Aorta (tissue), 5 donors: ENCODE measurements around the gene PCSK6. TPM values are rescaled to one million over a fixed set of nuclear protein-coding genes. Genes with fewer than 3 reads are reported as not detected.
A peak's percentile ranks its signal among the peaks of the same experiment; 100 is the strongest.

ENCODE experiments used
- ATAC-seq: fragments of 200-7000 bp; cut with Tn5 transposase; one replicate; pipeline ENCODE4 v1.9.1; 2022; ENCODE audit warnings: moderate library complexity; ENCODE audit not compliant: low FRiP score
- DNase-seq, 2 donors: peaks; one replicate each; pipeline ENCODE4 v3.0.0-alpha.2; 2020
- H3K27ac ChIP-seq, 2 donors: one replicate each; pipeline ENCODE4 v1.5.1; 2013; ENCODE audit warnings: low read length in 2 of 2, mild to moderate bottlenecking in 2 of 2, moderate library complexity in 2 of 2, control low read depth in 1 of 2, inconsistent platforms in 1 of 2, low read depth in 1 of 2
- H3K27me3 ChIP-seq, 2 donors: one replicate each; pipeline ENCODE4 v1.6.1; 2013; ENCODE audit warnings: control low read depth in 1 of 2, low read length in 1 of 2, mild to moderate bottlenecking in 1 of 2, moderate library complexity in 1 of 2; ENCODE audit not compliant: insufficient read depth in 2 of 2, control insufficient read depth in 1 of 2
- H3K36me3 ChIP-seq, 2 donors: one replicate each; pipeline ENCODE4 v1.6.1; 2013; ENCODE audit warnings: control low read depth in 1 of 2, low read length in 1 of 2, mild to moderate bottlenecking in 1 of 2; ENCODE audit not compliant: insufficient read depth in 2 of 2, control insufficient read depth in 1 of 2
- H3K4me1 ChIP-seq, 2 donors: one replicate each; pipeline ENCODE4 v1.6.1; 2013; ENCODE audit warnings: low read length in 2 of 2, control low read depth in 1 of 2, mild to moderate bottlenecking in 1 of 2, moderate library complexity in 1 of 2; ENCODE audit not compliant: insufficient read depth in 2 of 2, control insufficient read depth in 1 of 2
- H3K4me3 ChIP-seq, 2 donors: one replicate each; pipeline ENCODE4 v1.5.1; 2013; ENCODE audit warnings: low read length in 2 of 2, control low read depth in 1 of 2, mild to moderate bottlenecking in 1 of 2
- H3K9me3 ChIP-seq: one replicate; pipeline ENCODE4 v1.6.1; 2013; ENCODE audit warnings: mild to moderate bottlenecking, low read length; ENCODE audit not compliant: control insufficient read depth
- WGBS, 2 donors: extraction: QIAGEN DNeasy Blood & Tissue Kit; methylation state at CpG; one replicate each; pipeline ENCODE4 v1.1.7; 2013; 5-methylcytosine and 5-hydroxymethylcytosine counted together
- intact Hi-C, 2 donors: fragments of 100-400 bp; cut with DNase I; formaldehyde crosslinking; loops; one replicate each; pipeline versions ENCODE4 v1.14.2 to v1.15.0; 2022
- polyA plus RNA-seq, 2 donors: library from polyadenylated mRNA; stranded (reverse); fragments of 200-250 nt; gene quantifications; one replicate each; pipeline ENCODE4 v1.2.3, GENCODE V29; 2013
- total RNA-seq, 2 donors: library from RNA; stranded (reverse); fragmentation: NEBNext Ultra II Directional; extraction: Animal tissue kit (Norgen Biotek cat#: 25700); gene quantifications; one replicate each; pipeline ENCODE4 v1.2.1, GENCODE V29; 2021
- donor health status: healthy with polysubstance abuse.
- donor health status: Bipolar disorder and iron deficiency.
- donor health status: DM: no; HTN: no; CAD: no.
- donor health status: DM: no; HTN: no; CAD: no.
- donor health status: DM: yes; HTN: yes; CAD: no.

The PCSK6 gene
- total and polyA plus RNA-seq, 4 donors: 1.6 to 11.2 (median 5.0) TPM; not detected in 1

DNA sequence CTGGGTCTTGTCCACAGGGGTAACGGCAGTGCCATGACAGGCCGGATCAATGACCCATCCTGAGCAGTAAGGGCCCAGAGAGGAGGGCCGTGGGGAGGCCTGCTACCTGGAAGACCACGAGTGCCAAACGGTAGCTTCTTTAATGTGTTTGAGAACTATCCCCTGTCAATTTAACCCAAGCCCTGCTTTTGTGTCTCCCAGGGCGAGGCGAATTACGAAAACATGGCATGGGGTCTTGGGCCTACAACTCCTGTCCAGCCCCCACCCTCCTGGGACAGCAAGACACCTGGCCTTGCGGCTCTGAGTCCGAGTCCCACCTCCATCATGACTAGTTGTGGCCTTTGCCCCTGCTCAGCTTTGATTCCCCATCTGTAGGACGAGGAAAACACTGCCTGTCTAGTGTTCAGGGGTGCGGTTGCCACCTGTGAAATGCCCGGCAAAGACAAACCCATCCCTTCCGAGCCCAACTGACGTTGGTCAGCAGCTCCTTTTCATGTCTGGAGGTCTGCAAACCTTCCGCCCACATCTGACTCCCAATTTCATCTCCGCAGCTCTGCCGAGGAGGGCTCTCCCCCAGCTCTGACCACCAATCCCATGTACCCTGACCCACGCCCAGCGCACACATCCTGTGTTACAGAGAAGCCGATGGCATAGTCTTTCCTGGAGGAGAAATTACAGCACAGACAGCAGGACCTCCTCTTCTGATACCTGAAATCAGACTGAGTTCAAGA is 165.5 kb downstream of the PCSK6 start:
- DNase-seq (no peak), ATAC-seq (no peak)
- Histone ChIP-seq H3K27ac (no peak overlapping the region), H3K4me3 (no peak overlapping the region), H3K27me3 (no peaks in the 10 kb centered on the region), H3K36me3 (no peaks in the 10 kb centered on the region), H3K4me1 (no peaks in the 10 kb centered on the region), H3K9me3 (no peaks in the 10 kb centered on the region)
- WGBS, 2 donors: 89 to 94% methylated on average over 21 of the region's 21 CpGs
- intact Hi-C loops: no loop called here

DNA sequence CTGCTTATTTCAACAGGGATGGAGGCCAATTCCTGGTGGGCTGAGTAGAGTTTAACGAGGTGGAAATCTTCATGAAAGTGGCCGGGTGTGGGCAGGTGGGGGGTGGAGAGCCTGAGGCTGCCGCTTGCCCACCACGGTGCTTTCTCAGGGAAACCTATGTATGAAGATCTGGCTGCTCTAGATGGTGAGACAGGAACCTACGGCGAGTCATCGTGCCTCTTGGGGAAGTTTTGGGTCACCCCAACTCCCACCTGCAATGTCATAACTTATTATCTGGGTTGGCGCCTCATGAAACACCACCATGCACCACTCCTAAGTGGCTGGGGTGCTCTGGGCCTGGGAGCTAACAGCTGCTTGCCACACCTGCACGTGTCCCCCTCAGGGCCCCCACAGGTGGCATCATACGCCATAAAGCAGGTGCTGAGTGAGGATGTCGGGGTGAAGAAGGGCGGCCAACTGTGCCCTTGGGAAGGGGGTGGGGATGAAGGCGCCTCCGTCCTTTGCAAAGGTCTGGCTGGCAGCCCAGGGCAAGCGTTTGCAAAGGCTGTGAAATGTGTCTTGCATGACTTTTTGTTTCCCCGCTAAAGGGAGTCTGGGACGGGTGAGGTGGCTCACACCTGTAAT is 166.5 kb downstream of the PCSK6 start:
- H3K4me3 ChIP-seq: no peak overlapping the region
- H3K4me1 ChIP-seq: no peaks in the 10 kb centered on the region
- no peaks in the 10 kb centered on the region for H3K9me3 ChIP-seq
- 89 to 90% methylated on average over 17 of the region's 17 CpGs for WGBS, 2 donors
- ATAC-seq (no peak), DNase-seq (no peak)
- no peaks in the 10 kb centered on the region for H3K27me3 ChIP-seq
- no peak overlapping the region for H3K27ac ChIP-seq
- H3K36me3 ChIP-seq: no peaks in the 10 kb centered on the region
- intact Hi-C loops: no loop called here

DNA sequence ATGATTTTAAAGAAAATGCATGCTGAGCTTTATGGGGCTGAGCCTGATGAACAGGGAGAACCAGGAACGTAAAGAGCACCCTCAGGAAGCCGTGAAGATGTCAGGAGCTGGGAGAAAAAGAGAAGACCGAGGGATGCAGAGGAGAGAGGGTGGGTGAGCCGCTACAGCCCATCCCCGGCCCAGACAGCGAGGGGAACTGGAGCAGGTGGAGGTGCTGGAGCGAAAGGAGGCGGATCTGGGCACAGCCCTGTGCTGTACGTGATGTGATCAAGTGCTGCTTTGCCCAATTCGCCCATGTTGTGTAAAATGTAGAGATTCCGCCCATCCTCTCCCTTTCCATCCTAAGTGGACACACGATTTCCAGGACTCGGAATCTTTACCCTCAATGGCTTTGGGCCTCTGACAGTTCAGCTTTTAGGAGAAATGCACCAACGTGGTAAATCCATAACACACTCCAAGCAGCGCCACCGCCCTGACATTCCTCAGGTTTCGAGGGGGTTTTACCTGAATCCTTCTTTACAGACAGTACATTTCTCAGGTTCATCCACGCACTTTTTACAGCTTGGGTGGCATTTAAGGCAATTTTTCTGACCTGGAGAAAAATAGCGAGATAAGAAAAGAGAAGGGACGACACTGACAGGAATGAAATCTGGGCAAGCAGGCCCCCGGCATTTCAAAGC is 167.4 kb downstream of the PCSK6 start:
- DNase-seq (no peak), ATAC-seq (no peak)
- Histone ChIP-seq H3K4me3 (no peak overlapping the region), H3K36me3 (no peaks in the 10 kb centered on the region), H3K4me1 (no peaks in the 10 kb centered on the region), H3K27me3 (no peaks in the 10 kb centered on the region), H3K27ac (no peak overlapping the region), H3K9me3 (no peaks in the 10 kb centered on the region)
- intact Hi-C loops: no loop called here
- WGBS, 2 donors: 88 to 89% methylated on average over 21 of the region's 21 CpGs

DNA sequence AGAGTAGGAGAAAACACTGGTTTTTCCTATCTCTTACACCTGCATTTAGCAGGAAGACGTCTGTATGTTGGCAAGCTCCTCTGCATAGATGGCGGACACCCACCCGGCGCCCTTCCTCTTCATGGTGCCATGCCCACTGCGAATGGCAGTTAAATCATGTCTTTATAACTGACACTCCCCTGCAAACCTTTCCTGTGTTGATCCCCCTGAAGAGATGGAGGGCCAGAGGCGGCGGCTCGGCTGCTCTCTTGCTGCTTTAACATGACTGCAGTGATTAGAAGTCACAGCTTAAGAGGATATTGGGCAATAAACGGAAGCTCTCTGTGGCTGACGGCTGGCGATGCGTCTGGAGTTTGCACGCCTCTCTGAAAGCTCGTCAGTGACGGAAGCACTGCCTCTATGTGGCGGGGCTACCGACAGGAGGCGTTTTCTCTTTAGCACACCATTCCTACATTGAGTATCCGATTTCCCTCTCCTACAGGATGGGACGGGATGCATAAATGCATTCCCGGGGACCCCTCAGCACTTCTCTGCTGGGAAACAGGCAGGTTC is 168.9 kb downstream of the PCSK6 start:
- Histone ChIP-seq H3K27ac (no peak overlapping the region), H3K4me3 (no peak overlapping the region), H3K27me3 (no peaks in the 10 kb centered on the region), H3K9me3 (no peaks in the 10 kb centered on the region), H3K36me3 (no peaks in the 10 kb centered on the region), H3K4me1 (no peaks in the 10 kb centered on the region)
- intact Hi-C loops: no loop called here
- 26 to 39% methylated on average over 21 of the region's 21 CpGs for WGBS, 2 donors
- peak; percentile 60 for ATAC-seq
- DNase-seq: peak in 1 of 2 donors; percentile 84

DNA sequence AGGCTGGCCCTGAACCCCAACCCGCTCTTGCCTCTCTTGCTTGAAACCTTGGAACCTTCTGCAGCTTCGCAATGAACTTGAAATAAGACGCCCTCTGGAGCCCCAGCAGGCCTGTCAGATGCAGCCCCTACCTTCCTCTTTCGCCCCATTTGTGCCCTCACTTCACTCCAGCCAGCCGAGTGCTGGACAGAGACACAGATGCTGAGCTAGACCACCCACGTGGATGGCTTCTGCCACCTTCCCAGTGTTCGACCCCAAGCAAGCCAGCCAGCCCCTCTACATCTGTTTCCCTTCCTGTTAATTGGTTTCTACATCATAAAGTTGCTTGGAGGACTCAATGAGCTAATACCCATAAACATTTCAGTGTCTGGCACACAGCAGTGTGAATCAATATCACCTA is 170.7 kb downstream of the PCSK6 start:
- WGBS, 2 donors: 50 to 53% methylated on average over 7 of the region's 7 CpGs

DNA sequence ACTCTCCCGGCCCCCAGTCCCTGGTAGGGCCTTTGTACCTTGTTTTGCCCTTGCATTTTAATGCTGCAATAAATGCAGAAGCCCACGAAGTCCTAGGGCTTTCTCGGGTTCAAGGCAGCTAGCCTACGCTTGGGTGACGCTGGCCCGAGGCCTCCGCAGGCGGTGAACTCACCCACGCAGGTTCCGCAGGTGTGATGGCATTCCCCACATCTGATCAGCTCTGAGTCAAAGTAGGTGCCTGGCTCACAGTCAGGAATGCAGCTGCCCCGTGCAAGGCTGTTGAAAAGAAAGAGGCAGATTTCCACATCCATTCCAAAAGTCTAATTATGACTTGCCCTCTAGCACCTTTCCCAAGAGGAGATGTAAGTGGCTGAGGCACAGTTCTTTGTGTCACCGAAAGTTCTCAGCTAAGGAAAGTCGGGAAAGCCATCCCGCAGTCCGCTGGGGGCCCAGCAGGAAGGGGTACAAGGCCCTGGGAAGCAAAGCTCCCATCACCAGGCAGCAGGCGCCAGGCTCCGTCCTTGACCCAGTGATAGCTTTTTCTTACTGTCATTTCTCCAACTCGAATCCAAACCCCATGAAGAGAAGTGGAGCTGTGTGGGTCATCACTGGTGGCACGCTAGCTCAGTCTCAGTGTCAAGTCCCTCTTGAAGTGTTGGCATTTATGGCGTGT is 171.2 kb downstream of the PCSK6 start:
- Histone ChIP-seq H3K27me3 (no peaks in the 10 kb centered on the region), H3K4me1 (no peaks in the 10 kb centered on the region), H3K4me3 (no peak overlapping the region), H3K36me3 (no peaks in the 10 kb centered on the region), H3K27ac (no peak overlapping the region), H3K9me3 (no peaks in the 10 kb centered on the region)
- ATAC-seq (no peak), DNase-seq (no peak)
- 83 to 84% methylated on average over 20 of the region's 20 CpGs for WGBS, 2 donors
- intact Hi-C loops: no loop called here

More for the DNA sequence above, 170.7 kb downstream of the PCSK6 start:
- no peaks in the 10 kb centered on the region for H3K36me3 ChIP-seq
- no peaks in the 10 kb centered on the region for H3K27me3 ChIP-seq
- ATAC-seq (no peak), DNase-seq (no peak)
- no peaks in the 10 kb centered on the region for H3K9me3 ChIP-seq
- no peak overlapping the region for H3K4me3 ChIP-seq
- H3K4me1 ChIP-seq: no peaks in the 10 kb centered on the region
- no peak overlapping the region for H3K27ac ChIP-seq
- intact Hi-C loops: no loop called here

DNA sequence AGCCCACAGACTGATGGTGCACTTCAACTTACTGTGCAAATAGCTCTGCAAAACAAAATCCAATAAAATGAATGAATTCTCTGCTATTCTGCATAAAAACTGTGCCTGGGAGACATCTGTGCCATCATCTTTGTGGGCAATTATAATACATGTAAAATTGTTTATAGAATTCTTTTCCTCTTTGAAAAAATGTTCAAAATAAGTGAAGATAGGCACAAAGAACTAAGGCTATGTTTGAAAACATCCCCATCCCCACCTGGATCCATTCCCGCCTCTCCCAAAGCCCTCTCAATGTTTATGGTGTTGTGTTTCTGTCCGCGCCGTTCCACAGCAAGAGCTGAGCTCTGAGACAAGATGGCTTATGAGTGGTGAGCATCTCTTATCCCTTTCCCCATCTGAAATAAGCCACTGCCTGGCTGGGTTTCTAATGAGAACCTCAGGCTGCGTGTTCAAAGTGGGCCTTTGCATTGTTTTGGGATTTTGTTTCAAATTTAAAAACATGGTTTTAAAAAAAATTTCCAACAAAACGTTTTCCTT is 172.1 kb downstream of the PCSK6 start:
- DNase-seq (no peak), ATAC-seq (no peak)
- intact Hi-C loops: no loop called here
- H3K36me3 ChIP-seq: no peaks in the 10 kb centered on the region
- no peaks in the 10 kb centered on the region for H3K9me3 ChIP-seq
- H3K4me1 ChIP-seq: no peaks in the 10 kb centered on the region
- no peak overlapping the region for H3K4me3 ChIP-seq
- H3K27ac ChIP-seq: no peak overlapping the region
- WGBS, 2 donors: 75 to 81% methylated on average over 6 of the region's 6 CpGs
- H3K27me3 ChIP-seq: no peaks in the 10 kb centered on the region

DNA sequence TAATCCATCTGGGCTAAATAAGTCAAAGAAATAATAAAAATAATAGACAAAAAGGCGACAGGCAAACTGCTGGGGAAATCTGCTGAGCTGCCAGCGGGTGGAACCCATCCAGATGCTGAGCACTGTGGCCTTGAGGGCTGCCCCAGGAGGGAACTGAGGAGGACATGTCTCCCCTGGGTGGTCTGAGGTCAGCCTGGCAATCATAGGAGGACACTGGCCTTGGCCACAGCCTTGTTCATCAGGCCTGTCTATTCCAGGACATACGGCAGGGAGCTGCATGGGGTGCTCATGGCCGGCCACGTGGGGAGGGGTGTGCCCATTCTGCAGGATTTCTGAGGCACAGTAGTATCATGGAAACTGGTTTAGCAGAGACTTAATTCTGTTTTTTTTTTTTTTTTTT is 173.0 kb downstream of the PCSK6 start:
- intact Hi-C loops: no loop called here
- Histone ChIP-seq H3K4me3 (no peak overlapping the region), H3K27ac (no peak overlapping the region), H3K27me3 (no peaks in the 10 kb centered on the region), H3K4me1 (no peaks in the 10 kb centered on the region), H3K36me3 (no peaks in the 10 kb centered on the region), H3K9me3 (no peaks in the 10 kb centered on the region)
- ATAC-seq: no peak
- DNase-seq: no peak
- 71 to 85% methylated on average over 5 of the region's 5 CpGs for WGBS, 2 donors
